ENCODE measurements around the gene CCSER1.
A peak's percentile ranks its signal among the peaks of the same experiment; 100 is the strongest.

Gene CCSER1

DNA sequence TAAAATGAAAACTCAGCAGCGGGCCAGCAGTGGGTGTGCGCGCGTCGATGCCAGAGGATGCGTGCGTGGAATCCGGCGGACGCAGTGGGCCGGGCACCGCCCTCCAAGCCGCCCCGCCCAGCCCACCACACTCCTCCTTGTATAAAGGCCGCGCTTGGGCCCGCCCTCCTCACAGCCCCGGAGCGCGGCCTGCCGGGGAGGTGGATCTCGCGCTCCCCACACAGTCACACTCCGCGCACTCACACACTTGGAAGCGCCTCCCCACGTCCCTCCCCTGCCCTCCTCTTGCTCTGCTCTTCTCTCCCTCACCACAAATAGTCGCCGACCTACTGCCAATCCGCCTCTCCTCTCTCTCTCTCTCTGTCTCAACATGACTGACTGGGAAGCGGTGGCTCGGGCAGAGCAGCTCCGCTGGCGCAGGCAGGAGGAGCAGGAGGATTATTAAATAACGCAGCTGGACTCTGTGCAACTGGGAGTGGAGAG is at the start of gene CCSER1:
Gene CCSER1 (plus strand): TSS at position 172 of the 483 bp plus-strand sequence.
- DNase-seq (ENCODE audit: low read depth), result peak; percentile 13

DNA sequence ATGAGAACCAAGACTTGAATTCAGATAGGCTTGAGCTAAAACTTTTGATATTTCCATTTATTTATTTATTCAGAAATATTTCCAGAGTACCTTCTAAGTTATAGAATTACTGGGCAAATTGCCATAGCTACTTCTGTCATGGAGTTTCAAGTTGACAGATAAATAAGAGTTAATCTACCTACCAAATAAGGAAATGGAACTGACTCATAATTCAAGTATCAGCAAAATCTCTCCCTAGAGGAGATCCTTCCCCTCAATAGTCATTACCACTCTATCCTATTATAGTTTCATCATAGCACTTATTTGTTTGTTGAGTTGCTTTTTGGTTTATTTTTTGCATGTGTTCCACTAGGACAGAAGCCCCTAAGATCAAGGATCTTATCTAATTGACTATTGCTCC is 48.8 kb upstream of the CCSER1 start:
- no peak for DNase-seq (ENCODE audit: low read depth)

DNA sequence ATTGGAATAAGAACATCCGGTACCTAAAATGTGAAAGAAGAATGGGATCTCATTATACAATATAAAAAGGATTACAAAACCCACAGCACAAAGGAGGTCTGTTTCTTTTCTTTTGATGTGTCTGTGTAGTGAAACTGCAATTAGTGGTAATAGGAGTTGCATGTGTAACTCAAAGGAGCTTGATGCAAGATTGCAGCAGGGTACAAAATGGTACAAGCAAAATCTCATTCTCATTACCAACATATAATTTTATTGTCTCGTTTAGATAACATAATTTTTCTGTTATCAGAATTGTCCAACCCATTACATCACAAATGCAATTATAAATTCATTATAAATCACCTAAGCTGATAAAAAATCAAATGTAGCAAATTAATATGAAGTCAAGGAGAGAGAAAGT is 47.1 kb upstream of the CCSER1 start:
- DNase-seq (ENCODE audit: low read depth), result no peak

DNA sequence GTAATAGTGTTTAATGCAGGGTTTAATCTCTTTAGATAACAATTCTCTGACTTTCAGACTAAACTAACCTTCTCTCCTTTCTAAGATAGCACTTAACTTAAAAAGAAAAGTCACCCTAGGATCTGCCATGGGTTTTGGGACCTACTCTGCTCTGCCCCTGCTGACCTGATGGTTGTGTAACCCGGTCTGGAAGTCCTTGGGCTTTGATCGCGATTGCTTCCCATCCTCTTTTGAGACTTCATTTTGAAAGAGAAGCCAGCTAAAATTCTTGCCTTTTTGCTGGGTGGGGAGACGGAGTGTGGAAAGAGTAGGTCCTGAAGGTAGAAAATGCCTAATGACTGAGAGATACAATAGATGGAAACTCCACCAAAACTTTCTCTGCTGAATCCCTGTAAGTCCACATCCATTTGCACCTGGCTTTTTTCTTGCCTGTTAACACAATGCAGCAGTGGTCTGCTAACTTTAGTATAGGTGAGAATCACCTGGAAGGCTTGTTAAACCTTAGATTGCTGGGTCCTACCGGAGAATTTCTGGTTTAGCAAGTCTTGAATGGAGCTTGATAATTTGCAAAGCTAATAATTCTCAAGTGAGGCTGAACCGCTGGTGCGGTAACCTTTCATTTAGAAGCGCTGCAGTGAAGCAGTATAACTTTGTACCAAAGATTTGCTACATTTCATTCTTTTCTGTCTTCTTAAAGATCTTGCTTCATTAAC is 45.6 kb upstream of the CCSER1 start:
- no peak for DNase-seq (ENCODE audit: low read depth)

DNA sequence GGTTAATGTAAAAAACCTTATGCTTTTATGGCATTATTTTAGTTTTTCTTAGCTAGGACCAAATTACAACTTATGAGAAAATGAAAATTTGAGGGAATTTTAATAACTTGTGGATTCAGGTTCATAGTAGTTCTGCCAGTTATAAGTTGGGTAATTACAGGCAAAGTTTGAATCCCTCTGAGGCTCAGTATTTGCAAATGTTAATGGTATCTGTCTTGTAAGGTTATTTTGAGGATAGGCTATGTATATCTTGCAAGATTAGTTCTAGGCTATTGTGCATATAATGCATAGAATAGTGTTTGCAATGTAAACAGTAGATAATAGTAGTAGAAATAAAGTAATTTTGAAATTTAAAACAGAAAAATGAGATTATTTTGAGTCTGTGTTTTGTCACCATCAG is 44.7 kb upstream of the CCSER1 start:
- DNase-seq (ENCODE audit: low read depth), result no peak

DNA sequence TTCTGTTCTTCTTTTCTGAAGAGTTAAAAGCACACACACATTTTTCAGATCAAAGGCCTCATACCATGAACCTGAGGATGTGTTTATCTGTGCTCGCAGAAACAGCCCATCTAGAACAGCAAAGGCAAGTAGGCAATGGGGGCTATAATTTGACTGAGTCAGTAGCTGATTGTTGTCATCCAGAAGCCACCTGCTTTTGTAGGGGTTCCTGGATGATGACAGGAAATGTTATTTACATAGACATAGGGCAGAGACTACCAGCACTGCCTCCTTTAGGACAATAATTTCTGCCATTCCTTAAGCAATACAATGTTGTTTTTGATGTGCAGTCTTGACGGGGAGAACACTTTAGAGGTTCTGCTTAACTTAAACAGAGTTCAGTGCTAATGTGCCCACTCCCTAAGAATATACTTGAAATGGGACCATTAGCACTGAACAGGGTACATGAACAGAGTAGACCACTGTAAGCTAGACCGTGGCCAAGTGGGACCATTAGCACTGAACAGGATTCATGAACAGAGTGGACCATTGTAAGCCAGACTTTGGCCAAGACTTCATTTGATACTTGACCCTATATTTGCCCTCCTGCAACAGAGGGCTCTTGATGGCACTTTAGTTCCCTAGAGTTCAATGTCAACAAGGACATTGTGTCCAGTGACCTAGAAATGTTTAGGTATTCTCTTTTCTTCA is 42.8 kb upstream of the CCSER1 start:
- DNase-seq (ENCODE audit: low read depth), result no peak

DNA sequence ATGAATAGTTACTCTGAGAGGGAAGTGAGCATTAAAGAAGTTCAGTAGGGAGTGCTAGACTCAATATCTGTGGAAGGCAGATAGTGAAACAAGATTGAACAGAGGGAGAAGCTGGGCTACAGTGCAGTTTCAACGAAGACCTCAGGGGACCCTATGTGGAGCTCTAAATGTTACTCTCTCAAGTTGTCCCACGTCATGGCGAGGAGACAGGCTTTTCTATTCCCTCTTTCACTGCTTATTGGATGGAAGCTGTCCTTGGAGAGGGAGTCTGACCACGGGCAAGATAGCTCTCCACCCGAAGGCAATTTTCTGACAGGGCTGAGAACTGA is 42.3 kb upstream of the CCSER1 start:
- DNase-seq (ENCODE audit: low read depth), result no peak

DNA sequence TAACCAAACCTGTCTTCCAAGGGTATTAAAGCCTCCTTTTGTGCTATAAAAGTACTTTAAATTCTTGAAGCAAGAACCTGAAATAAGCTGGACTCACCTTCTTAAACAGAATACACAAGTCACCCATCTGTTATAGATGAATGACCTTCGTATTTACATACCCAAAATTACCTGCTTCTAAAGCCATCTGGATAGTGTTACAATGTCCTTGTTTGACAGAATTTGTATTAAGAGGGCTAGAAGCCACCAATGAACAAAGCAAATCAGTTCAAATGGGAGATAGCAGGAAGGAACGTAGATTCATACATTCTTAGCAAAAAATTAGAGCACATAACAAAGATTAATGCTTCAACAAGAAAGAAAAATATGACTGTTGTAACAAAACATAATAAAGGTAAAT is 33.7 kb upstream of the CCSER1 start:
- no peak for DNase-seq (ENCODE audit: low read depth)

DNA sequence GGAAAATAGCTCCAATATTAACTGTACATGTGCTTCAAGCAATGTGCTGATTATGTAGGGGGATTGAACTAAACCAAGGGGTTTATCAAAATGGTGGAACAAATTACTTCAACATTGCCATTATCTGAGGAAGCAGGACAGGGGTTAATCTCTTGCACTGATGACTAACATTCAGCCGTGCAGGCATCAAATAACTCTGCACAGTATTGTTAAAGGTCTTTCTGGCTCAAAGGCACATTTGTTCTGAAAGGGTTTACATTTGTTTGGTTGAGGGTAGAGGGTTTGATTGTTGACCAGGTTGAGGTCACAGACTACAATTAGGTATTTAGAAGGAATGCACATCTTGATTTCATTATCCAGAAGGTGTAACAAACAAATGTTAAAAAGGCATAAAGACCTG is 32.2 kb upstream of the CCSER1 start:
- DNase-seq (ENCODE audit: low read depth), result no peak

DNA sequence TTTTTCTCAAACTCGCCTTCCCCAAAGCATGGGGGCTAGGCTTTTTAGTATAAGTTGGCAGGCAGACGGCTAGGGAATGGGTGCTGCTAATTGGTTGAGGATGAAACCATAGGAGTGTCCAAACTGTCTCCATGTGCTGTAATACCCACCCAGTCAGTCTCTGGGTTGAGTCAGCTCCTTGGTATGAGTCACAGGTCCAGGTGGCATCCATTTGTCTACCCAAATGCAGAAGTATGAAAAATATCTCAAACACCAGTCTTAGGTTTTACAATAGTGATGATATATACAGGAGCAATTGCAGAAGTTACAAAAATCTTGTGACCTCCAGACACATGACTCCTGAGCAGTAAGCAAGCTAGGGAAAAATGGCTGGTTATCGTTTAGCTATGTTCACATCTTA is 27.4 kb upstream of the CCSER1 start:
- no peak for DNase-seq (ENCODE audit: low read depth)

DNA sequence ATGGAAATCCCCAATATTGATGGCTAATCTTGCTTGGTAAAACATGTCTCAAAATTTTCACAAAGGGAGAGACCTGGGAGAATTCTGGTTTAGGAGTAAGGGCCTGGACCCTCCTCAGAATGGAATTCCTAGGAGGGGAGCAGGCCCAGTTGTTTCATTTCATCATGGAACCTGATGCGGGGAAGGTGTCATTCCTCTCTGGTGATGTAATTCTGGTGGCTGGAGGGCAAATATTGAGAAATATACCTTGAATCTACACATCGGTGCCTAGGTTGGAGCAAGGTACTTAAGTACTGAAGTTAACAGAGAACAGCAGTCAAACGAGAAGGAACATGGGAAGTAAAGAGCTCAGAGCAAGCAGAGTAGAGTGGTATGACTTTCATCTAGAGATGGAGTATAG is 23.2 kb upstream of the CCSER1 start:
- no peak for DNase-seq (ENCODE audit: low read depth)

DNA sequence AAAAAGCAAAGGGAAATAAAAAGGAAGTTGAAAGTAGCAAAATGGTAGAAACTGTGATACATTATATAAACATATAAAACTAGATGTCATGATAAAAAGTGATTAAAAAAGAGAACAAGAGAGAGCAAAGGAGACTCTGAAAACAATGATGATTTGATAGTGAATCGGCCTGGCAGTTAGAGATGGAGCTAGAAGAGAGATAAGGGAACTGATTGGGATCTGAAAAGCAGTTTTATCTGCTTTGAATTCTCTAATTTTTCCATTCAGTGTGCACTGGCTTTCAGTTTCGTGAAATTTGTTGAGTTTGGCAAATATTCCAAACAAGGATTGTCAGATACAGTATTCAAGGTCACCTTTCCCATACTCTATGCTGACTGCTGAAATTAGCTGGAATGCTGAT is 21.9 kb upstream of the CCSER1 start:
- no peak for DNase-seq (ENCODE audit: low read depth)

DNA sequence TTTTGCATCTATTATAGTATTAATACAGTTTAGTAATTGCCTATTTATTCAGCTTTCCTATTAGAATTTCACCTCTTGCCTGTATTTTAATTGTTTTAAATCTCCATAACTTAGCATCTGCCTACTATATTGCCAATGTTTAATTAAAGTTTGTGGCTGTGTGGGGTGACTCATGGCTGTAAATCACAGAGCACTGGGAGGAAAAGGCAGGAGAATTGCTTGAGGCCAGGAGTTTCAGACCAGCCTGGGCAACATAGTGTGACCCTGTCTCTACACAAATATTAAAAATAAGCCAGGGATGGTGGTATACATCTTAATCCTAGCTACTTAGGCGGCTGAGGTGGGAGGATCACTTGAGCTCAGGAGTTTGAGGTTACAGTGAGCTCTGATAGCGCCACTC is 14.5 kb upstream of the CCSER1 start:
- no peak for DNase-seq (ENCODE audit: low read depth)

DNA sequence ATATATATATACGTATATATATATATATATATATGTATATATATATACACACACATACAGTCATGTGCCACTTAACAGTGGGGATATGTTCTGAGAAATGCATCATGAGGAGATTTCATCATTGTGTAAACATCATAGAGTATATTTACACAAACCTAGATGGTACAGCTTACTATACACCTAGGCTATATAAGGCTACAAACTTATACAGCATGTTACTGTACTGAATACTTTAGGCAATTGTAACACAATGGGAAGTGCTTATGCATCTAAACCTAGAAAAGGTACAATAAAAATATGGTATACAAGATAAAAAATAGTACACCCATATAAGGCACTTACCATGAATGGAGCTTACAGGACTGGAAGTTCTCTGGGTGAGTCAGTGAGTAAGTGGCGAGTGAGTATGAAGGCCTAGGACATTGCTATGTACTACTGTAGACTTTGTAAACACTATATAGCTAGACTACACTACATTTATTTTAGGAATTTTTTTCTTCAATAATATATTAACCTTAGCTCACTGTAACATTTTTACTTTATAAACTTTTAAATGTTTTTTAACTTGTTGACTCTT is 13.2 kb upstream of the CCSER1 start:
- DNase-seq (ENCODE audit: low read depth), result no peak

DNA sequence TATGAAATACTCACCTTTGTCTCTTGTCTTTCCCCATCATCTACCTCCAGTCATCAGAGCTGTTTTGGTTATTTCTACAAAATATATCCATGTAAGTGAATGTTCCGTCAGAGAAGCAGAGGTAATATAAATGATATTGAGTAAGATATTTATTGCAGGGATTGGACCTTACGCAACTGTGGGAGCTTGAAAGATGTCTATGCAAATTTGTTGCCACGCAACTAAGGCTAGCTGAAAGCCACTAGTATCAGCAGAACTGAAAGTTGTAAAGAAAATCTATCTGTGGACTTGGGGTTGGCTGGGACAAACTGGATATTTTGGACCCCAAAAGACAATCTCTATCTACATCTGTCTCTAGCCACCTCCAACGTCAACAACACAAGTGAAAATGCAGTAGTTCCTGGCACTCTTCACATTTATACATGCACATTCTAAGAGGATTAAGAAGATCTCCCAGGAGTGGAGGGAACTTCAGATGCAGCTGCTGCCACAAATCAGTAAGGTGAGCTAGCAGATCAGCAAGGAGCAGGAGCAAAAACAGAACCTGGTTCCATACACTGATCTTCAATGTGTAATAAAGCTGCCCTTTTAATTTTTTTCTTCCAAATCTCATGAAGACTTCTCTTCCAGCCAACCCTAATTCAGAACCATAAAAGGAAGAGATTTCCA is 8.5 kb upstream of the CCSER1 start:
- no peak for DNase-seq (ENCODE audit: low read depth)

DNA sequence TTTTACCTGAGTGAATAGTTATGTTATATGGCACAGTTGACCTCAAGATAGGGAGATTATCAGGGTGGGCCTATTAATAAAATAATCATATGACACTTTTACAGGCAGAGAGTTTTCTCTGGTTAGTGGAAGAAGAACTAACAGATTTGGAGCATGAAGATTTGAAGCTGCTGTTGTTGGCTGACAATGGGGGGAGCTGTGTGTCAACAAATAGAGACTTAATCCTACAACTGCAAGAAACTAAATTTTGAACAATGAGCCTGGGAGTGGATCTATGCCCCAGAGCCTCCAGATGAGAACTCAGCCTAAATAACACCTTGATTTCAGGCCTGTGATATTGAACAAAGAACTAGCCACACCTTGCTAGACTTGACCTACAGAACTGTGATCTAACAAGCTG is 7.2 kb upstream of the CCSER1 start:
- no peak for DNase-seq (ENCODE audit: low read depth)

DNA sequence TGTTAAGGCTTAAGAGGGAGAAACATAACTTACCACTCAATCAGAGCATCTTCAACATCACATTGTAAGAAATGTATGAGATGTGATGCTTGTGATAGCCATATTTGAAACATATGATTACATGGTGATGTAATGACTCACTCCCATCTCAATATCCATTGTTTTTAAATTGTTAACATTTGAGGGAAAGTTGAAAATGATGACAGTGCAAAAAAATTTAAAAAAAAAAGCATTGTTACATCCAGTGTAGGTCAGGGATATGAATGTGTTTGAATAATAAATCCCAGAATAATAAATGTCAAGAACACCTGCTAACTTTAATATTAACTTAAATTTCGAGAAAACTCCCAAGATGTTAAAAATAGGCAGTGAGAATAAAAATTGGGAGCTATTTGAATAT is 6.4 kb upstream of the CCSER1 start:
- no peak for DNase-seq (ENCODE audit: low read depth)

DNA sequence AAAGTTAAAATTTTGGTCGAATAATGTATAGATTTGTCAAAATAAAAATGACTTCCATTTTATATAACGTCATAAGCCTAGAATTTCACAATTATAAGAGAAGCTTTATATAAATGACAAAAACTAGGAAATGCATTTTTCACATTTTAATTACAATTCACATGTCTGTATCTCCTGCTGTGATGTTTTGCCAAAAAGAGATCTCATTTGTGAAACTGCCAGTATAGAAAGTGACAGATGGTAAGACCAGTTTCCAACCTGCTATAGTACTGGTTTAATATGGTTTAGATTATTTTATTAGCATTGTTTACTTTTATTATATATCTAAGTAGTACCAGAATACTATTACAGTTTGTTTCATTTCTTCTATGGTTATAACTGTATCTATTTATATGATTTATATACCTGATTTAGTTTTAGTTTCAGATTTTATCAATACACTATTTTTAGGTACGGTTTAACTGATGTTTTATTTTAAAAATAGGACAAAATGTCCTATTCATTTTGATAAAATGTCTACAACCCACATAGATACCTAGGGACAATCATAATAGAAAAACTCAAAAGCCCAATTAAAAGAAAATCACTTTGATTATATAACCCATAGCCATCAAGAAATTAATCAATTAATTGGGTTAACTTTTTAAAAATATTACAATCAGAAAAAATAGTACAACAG is 5.4 kb upstream of the CCSER1 start:
- DNase-seq (ENCODE audit: low read depth), result no peak

DNA sequence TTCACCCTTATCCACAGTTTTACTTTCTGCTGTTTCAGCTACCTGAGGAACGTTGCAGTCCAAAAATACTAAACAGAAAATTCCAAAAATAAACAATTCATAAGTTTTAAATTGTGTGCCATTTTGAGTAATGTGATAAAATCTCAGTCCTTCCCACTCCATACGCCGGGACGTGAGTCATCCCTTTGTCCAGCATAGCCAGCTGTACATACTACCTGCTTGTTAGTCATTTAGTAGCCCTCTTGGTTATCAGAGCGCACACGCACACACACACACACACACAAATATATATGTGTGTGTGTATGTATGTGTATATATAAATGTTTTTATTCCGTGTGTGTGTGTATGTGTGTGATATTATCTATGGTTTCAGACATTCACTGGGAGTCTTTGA is 4.8 kb upstream of the CCSER1 start:
- DNase-seq (ENCODE audit: low read depth), result no peak

DNA sequence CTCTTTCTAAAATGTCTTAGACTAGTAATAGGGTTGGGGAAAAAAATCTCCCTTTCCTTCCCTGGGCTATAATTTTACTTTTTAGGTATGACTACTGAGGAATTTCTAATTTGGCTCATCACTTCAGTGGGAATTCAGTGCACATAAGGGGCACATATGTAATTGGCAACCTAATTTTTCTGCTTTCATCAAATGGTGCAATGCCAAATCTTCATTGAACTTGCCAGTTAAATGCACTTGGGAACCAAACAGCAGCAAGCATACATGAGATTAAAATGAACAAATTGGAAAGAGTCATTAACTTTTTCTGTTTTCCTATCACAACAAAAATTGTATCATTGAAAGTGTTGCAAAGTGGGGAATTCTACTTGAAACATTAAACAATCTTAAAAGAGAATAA is 2.9 kb upstream of the CCSER1 start:
- no peak for DNase-seq (ENCODE audit: low read depth)

DNA sequence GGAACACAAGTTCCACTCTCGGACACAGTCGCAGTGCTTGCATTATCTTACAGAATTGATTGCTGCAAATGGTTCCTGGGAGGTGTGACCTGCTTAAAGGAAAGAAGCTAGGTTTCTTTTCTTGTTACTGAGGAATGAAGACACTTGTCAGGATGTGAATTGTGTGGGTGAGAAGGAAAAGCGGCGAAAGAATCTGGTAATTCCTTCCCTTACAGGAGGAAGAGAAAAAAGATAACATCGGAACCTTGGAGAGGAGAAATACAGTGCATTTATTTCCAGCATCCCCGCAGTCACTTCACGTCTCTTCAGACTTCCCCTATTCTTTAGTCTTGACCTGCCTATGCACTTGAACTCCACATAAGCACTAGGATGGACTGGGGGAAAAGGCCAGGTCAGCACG is 389 bp upstream of the CCSER1 start:
- DNase-seq (ENCODE audit: low read depth), result no peak

DNA sequence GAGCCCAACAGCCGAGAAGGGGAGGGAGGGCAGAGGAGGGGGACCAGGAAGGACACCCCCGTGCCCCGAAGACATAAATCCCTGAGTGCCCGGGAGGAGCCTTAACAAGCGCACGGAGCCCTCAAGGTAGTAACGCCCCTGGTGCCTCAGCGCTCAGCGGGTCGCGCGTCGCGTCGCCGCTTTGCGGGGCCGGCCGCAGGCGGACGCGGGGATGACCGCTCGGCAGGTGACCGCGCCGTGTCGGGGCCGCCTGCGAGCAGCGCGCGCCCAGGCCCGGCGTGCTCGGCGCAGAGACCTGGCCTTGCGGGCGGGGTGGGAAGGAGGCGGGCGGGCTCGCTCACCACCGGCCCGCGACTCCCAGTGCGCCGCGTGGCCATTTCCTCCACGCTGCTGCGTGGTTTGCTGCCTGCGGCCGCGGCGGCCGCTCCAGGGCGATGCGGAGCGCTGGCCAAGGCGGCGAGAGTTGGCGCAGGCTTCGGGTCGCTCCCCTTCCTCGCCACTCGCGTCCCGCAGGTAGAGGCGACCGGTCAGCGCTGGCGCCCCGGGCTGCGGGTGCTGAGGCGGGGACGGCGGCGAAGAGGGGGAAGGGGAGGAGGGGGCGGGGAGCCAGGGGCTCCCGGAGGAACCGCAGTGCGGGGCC is 632 bp downstream of the CCSER1 start:
- no peak for DNase-seq (ENCODE audit: low read depth)

Data from activated T-cell treated with anti-CD3 and anti-CD28 coated beads for 24 hours (primary cell).